HEK293T (cell line): ENCODE measurements around the gene GPR180.

Source experiments
- ARNT ChIP-seq: fragments of 450-650 bp; IDR thresholded peaks from 2 replicates; pipeline ENCODE4 v1.6.1; 2017; ENCODE audit warnings: mild to moderate bottlenecking
- BHLHE40 ChIP-seq: fragments of 450-650 bp; IDR thresholded peaks from 2 replicates; pipeline ENCODE4 v1.6.1; 2016; ENCODE audit warnings: mild to moderate bottlenecking, moderate library complexity, borderline replicate concordance
- CTBP1 ChIP-seq: fragments of 450-650 bp; IDR thresholded peaks from 2 replicates; pipeline ENCODE4 v1.6.1; 2016; ENCODE audit warnings: borderline replicate concordance
- ELF4 ChIP-seq: fragments of 450-650 bp; IDR thresholded peaks from 2 replicates; pipeline ENCODE4 v1.6.1; 2017; ENCODE audit warnings: antibody characterized with exemption
- FOXA1 ChIP-seq: fragments of 450-650 bp; IDR thresholded peaks from 2 replicates; pipeline ENCODE4 v1.6.1; 2016; ENCODE audit warnings: mild to moderate bottlenecking
- FOXK2 ChIP-seq: fragments of 450-650 bp; IDR thresholded peaks from 2 replicates; pipeline ENCODE4 v1.6.1; 2016; ENCODE audit warnings: mild to moderate bottlenecking
- FOXM1 ChIP-seq: fragments of 450-650 bp; IDR thresholded peaks from 2 replicates; pipeline ENCODE4 v1.6.1; 2017; ENCODE audit warnings: mild to moderate bottlenecking, borderline replicate concordance
- L3MBTL2 ChIP-seq: fragments of 450-650 bp; conservative IDR thresholded peaks from 2 replicates; pipeline ENCODE4 v1.6.1; 2016; ENCODE audit warnings: mild to moderate bottlenecking
- NFRKB ChIP-seq: fragments of 450-650 bp; IDR thresholded peaks from 2 replicates; pipeline ENCODE4 v1.6.1; 2016; ENCODE audit warnings: mild to moderate bottlenecking, moderate library complexity
- SP1 ChIP-seq: fragments of 450-650 bp; IDR thresholded peaks from 2 replicates; pipeline ENCODE4 v1.6.1; 2017
- SUZ12 ChIP-seq: fragments of 450-650 bp; IDR thresholded peaks from 2 replicates; pipeline ENCODE4 v1.6.1; 2016; ENCODE audit warnings: mild to moderate bottlenecking
- TARDBP ChIP-seq: fragments of 450-650 bp; IDR thresholded peaks from 2 replicates; pipeline ENCODE4 v1.6.1; 2016
- ZNF384 ChIP-seq: fragments of 450-650 bp; IDR thresholded peaks from 2 replicates; pipeline ENCODE4 v1.6.1; 2016
- TF ChIP-seq, protein P1 (sequence below): fragments of 450-650 bp; IDR thresholded peaks from 2 replicates; pipeline ENCODE4 v1.6.1; 2016

- TF ChIP-seq BHLHE40 = no peak
- TF ChIP-seq, protein P1, sequence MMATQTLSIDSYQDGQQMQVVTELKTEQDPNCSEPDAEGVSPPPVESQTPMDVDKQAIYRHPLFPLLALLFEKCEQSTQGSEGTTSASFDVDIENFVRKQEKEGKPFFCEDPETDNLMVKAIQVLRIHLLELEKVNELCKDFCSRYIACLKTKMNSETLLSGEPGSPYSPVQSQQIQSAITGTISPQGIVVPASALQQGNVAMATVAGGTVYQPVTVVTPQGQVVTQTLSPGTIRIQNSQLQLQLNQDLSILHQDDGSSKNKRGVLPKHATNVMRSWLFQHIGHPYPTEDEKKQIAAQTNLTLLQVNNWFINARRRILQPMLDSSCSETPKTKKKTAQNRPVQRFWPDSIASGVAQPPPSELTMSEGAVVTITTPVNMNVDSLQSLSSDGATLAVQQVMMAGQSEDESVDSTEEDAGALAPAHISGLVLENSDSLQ = no peak
- TF ChIP-seq CTBP1 = no peak
- no peak for TF ChIP-seq FOXM1
- no peak for TF ChIP-seq TARDBP
- TF ChIP-seq SP1 = no peak
- no peak for TF ChIP-seq L3MBTL2
- no peak for TF ChIP-seq ZNF384
- no peak for TF ChIP-seq ARNT
- TF ChIP-seq FOXK2 = no peak
- no peak for TF ChIP-seq FOXA1
- no peak for TF ChIP-seq SUZ12
- no peak for TF ChIP-seq NFRKB
- TF ChIP-seq ELF4 = no peak
Measured at GRCh38 chr13:94622344-94622743, 20.7 kb downstream of the GPR180 start.
